BE2C (cell line): ENCODE data around the gene NAA20.

Source experiments
- DNase-seq: peaks from one replicate; pipeline ENCODE4 v3.0.0-alpha.2; 2020
- H3K27me3 ChIP-seq: fragments of 250-450 bp; sonication (Bioruptor Pico); 2 replicates; pipeline ENCODE4 v1.5.1; 2020; ENCODE audit warnings: mild to moderate bottlenecking
- H3K36me3 ChIP-seq: fragments of 250-450 bp; sonication (Bioruptor Pico); 2 replicates; pipeline ENCODE4 v1.5.1; 2020; ENCODE audit warnings: mild to moderate bottlenecking
- H3K4me1 ChIP-seq: fragments of 250-450 bp; sonication (Bioruptor Pico); 2 replicates; pipeline ENCODE4 v1.5.1; 2020
- H3K4me3 ChIP-seq: 2 replicates; pipeline ENCODE4 v1.5.1; 2011; ENCODE audit warnings: low read depth, low read length
- H3K9me3 ChIP-seq: fragments of 250-450 bp; sonication (Bioruptor Pico); 2 replicates; pipeline ENCODE4 v1.5.1; 2020
- CTCF ChIP-seq: IDR thresholded peaks from 2 replicates; pipeline ENCODE4 v1.5.1; 2012; ENCODE audit warnings: mild to moderate bottlenecking, low read depth, low read length

Gene NAA20

GRCh38 chr20:19986419-19986818 lies 30.7 kb upstream of the NAA20 start:
- TF ChIP-seq CTCF, result no peak
- H3K4me3 ChIP-seq, result no peak overlapping the region
- H3K9me3 ChIP-seq, result no peaks in the 10 kb centered on the region
- peaks cover 2% of the 10 kb centered on the region; the same call in 1 of the 2 replicates for H3K4me1 ChIP-seq
- no peak for DNase-seq
- H3K36me3 ChIP-seq, result no peaks in the 10 kb centered on the region
- no peaks in the 10 kb centered on the region for H3K27me3 ChIP-seq

GRCh38 chr20:19987046-19987445 lies 30.1 kb upstream of the NAA20 start:
- Histone ChIP-seq H3K4me3 (no peak overlapping the region), H3K27me3 (no peaks in the 10 kb centered on the region), H3K4me1 (peaks cover 3% of the 10 kb centered on the region; the same call in 1 of the 2 replicates), H3K36me3 (no peaks in the 10 kb centered on the region), H3K9me3 (no peaks in the 10 kb centered on the region)
- no peak for TF ChIP-seq CTCF
- no peak for DNase-seq

GRCh38 chr20:19990850-19991249 lies 26.3 kb upstream of the NAA20 start:
- Histone ChIP-seq H3K4me1 (peaks cover 14% of the 10 kb centered on the region), H3K27me3 (no peaks in the 10 kb centered on the region), H3K9me3 (no peaks in the 10 kb centered on the region), H3K36me3 (no peaks in the 10 kb centered on the region; the same call in 1 of the 2 replicates), H3K4me3 (no peak overlapping the region)
- no peak for TF ChIP-seq CTCF
- no peak for DNase-seq

- Histone ChIP-seq H3K9me3 (no peaks in the 10 kb centered on the region), H3K27me3 (no peaks in the 10 kb centered on the region), H3K4me1 (peaks cover 14% of the 10 kb centered on the region), H3K36me3 (peaks cover under 1% of the 10 kb centered on the region; the same call in 1 of the 2 replicates), H3K4me3 (no peak overlapping the region)
- no peak for DNase-seq
- no peak for TF ChIP-seq CTCF
Observed at GRCh38 chr20:19991308-19991707, 25.9 kb upstream of the NAA20 start.

- Histone ChIP-seq H3K36me3 (peaks cover 5% of the 10 kb centered on the region; the same call in 1 of the 2 replicates), H3K27me3 (no peaks in the 10 kb centered on the region), H3K9me3 (no peaks in the 10 kb centered on the region), H3K4me3 (no peak overlapping the region), H3K4me1 (peaks cover 14% of the 10 kb centered on the region)
- no peak for TF ChIP-seq CTCF
- no peak for DNase-seq
Observed at GRCh38 chr20:19991854-19992253, 25.3 kb upstream of the NAA20 start.

- peak; percentile 74 for DNase-seq
- no peaks in the 10 kb centered on the region for H3K9me3 ChIP-seq
- peak overlapping the region; percentile 41 for H3K4me3 ChIP-seq
- no peaks in the 10 kb centered on the region for H3K27me3 ChIP-seq
- peaks cover 10% of the 10 kb centered on the region; the same call in 1 of the 2 replicates for H3K36me3 ChIP-seq
- TF ChIP-seq CTCF, result no peak
- H3K4me1 ChIP-seq, result peaks cover 14% of the 10 kb centered on the region
Observed at GRCh38 chr20:19992996-19993908, 23.9 kb upstream of the NAA20 start.
